GM12878 (cell line): ENCODE results near the gene LONP1. TPM values are rescaled to one million over a fixed set of nuclear protein-coding genes. Genes with fewer than 3 reads are reported as not detected.

Experiments
- ATAC-seq: fragments of 200-7000 bp; cut with Tn5 transposase; 3 replicates; pipeline ENCODE4 v1.9.1; 2020; ENCODE audit warnings: mild to moderate bottlenecking, moderate library complexity
- BruUV-seq: library from RNA; stranded (reverse); fragments of 400-500 nt; replicated peaks from 2 replicates; lab custom pipeline; 2021; lab: Mats Ljungman, UMichigan
- CTCF ChIA-PET: fragments of 300-600 bp; sonication (Branson Sonifier 250); formaldehyde crosslinking; extraction: SDS; loops from one replicate; lab custom pipeline; 2021; ENCODE audit warnings: inconsistent platforms; lab: Yijun Ruan, JAX
- POLR2A ChIA-PET: fragments of 350-600 bp; formaldehyde crosslinking; extraction: SDS; loops from one replicate; lab custom pipeline; 2021; ENCODE audit warnings: inconsistent platforms; lab: Charles Lee
- RAD21 ChIA-PET: fragments of 300-600 bp; sonication (Branson Sonifier 250); formaldehyde crosslinking; loops from one replicate; lab custom pipeline; 2023; ENCODE audit warnings: antibody characterized with exemption; ENCODE audit not compliant: unreplicated experiment; lab: Charles Lee
- SMC1A ChIA-PET: fragments of 300-600 bp; sonication (Branson Sonifier 250); formaldehyde crosslinking; loops from one replicate; lab custom pipeline; 2023; ENCODE audit not compliant: unreplicated experiment, uncharacterized antibody; lab: Charles Lee
- DNase-seq: peaks from one replicate; pipeline ENCODE4 v3.0.0-alpha.2; 2011; ENCODE audit warnings: low read depth, low spot score
- FAIRE-seq: peaks from 3 replicates; lab custom pipeline; 2011; peaks lifted over from hg19 to GRCh38; lab: Jason Lieb, UNC
- H2AFZ ChIP-seq: 2 replicates; pipeline ENCODE4 v1.6.0; 2011; ENCODE audit warnings: low read depth, low read length, control low read depth; ENCODE audit not compliant: control insufficient read depth
- H3K27ac ChIP-seq: 2 replicates; pipeline ENCODE4 v1.5.1; 2011; ENCODE audit warnings: control low read depth; ENCODE audit not compliant: control insufficient read depth, insufficient read depth
- H3K27me3 ChIP-seq, 2 experiments: replicated peaks in 1 of 2; 2 replicates each; pipeline versions ENCODE4 v1.6.0 to v1.6.1; 2011; ENCODE audit warnings: low read length in 1 of 2; ENCODE audit not compliant: control insufficient read depth in 2 of 2, insufficient read depth in 2 of 2
- H3K36me3 ChIP-seq, 2 experiments: 2 replicates each; pipeline ENCODE4 v1.5.1; 2011; ENCODE audit warnings: low read length in 1 of 2; ENCODE audit not compliant: control insufficient read depth in 2 of 2, insufficient read depth in 2 of 2
- H3K4me1 ChIP-seq: 2 replicates; pipeline ENCODE4 v1.6.1; 2011; ENCODE audit warnings: mild to moderate bottlenecking, low read length, moderate library complexity, mixed read lengths; ENCODE audit not compliant: control insufficient read depth, insufficient read depth
- H3K4me2 ChIP-seq: 2 replicates; pipeline ENCODE4 v1.6.0; 2011; ENCODE audit warnings: control low read depth; ENCODE audit not compliant: control insufficient read depth, insufficient read depth
- H3K4me3 ChIP-seq: fragments of 200-600 bp; sonication (generic); 2 replicates; pipeline ENCODE4 v1.5.1; 2016
- H3K79me2 ChIP-seq: 2 replicates; pipeline ENCODE4 v1.6.0; 2011; ENCODE audit warnings: low read length; ENCODE audit not compliant: control insufficient read depth, insufficient read depth
- H3K9ac ChIP-seq: 2 replicates; pipeline ENCODE4 v1.8.0; 2011; ENCODE audit warnings: low read length, control low read depth, mixed read lengths; ENCODE audit not compliant: control insufficient read depth, insufficient read depth
- H3K9me3 ChIP-seq: replicated peaks from 3 replicates; pipeline ENCODE4 v1.5.1; 2011; ENCODE audit warnings: mild to moderate bottlenecking, low read length; ENCODE audit not compliant: control insufficient read depth, insufficient read depth
- H4K20me1 ChIP-seq: 2 replicates; pipeline ENCODE4 v1.6.0; 2011; ENCODE audit not compliant: control insufficient read depth, insufficient read depth
- DPF2 ChIP-seq: fragments of 450-650 bp; IDR thresholded peaks from 2 replicates; pipeline ENCODE4 v1.6.1; 2017; ENCODE audit warnings: mild to moderate bottlenecking
- FOXK2 ChIP-seq: fragments of 450-650 bp; IDR thresholded peaks from 2 replicates; pipeline ENCODE4 v1.6.1; 2017; ENCODE audit warnings: mild to moderate bottlenecking, moderate library complexity
- HDAC6 ChIP-seq: fragments of 200-600 bp; sonication (generic); IDR thresholded peaks from one replicate; pipeline ENCODE4 v1.8.0; 2017; ENCODE audit warnings: antibody characterized with exemption; ENCODE audit not compliant: unreplicated experiment
- HSF1 ChIP-seq: fragments of 150-350 bp; IDR thresholded peaks from 2 replicates; pipeline ENCODE4 v1.6.1; 2014; ENCODE audit warnings: mild to moderate bottlenecking, low read depth, low read length
- KAT2A ChIP-seq: conservative IDR thresholded peaks from 2 replicates; pipeline ENCODE4 v1.6.1; 2011; ENCODE audit warnings: low read depth, low read length; ENCODE audit not compliant: control insufficient read depth
- MLLT1 ChIP-seq: fragments of 450-650 bp; IDR thresholded peaks from 2 replicates; pipeline ENCODE4 v1.6.1; 2016; ENCODE audit warnings: mild to moderate bottlenecking
- POLR2AphosphoS2 ChIP-seq: IDR thresholded peaks from 2 replicates; pipeline ENCODE4 v1.6.1; 2011; ENCODE audit warnings: low read depth, mild to moderate bottlenecking, low read length, improper control_type of control experiment, moderate library complexity
- RBBP5 ChIP-seq: fragments of 200-600 bp; sonication (generic); conservative IDR thresholded peaks from 2 replicates; pipeline ENCODE4 v1.6.1; 2016
- TAF1 ChIP-seq: IDR thresholded peaks from 2 replicates; pipeline ENCODE4 v1.6.1; 2011; ENCODE audit warnings: mild to moderate bottlenecking, low read depth, low read length, borderline replicate concordance
- USF2 ChIP-seq: IDR thresholded peaks from 2 replicates; pipeline ENCODE4 v1.6.1; 2011; ENCODE audit warnings: low read depth, low read length, improper control_type of control experiment, borderline replicate concordance
- ZNF217 ChIP-seq: fragments of 450-650 bp; IDR thresholded peaks from 2 replicates; pipeline ENCODE4 v1.6.1; 2017; ENCODE audit warnings: antibody characterized with exemption, mild to moderate bottlenecking
- ZNF274 ChIP-seq: IDR thresholded peaks from one replicate; pipeline ENCODE4 v1.8.0; 2011; ENCODE audit not compliant: insufficient read length, insufficient read depth
- WGBS: methylation state at CpG from one replicate; pipeline ENCODE4 v1.1.6; 2016; ENCODE audit warnings: low lambda C conversion rate; ENCODE audit not compliant: insufficient replicate concordance, insufficient coverage; ENCODE audit errors: missing lambda C conversion rate; 5-methylcytosine and 5-hydroxymethylcytosine counted together
- in situ Hi-C: fragments of 300-500 bp; cut with MboI; formaldehyde crosslinking; loops from 9 replicates; pipeline ENCODE4 v1.14.3; 2018; ENCODE audit warnings: mixed read lengths
- intact Hi-C: fragments of 100-400 bp; cut with micrococcal nuclease; formaldehyde crosslinking; loops from one replicate; pipeline ENCODE4 v1.14.2; 2022; ENCODE audit not compliant: unreplicated experiment
- polyA plus RNA-seq, 11 experiments: library from polyadenylated mRNA; depleted of rRNA in 4 of 11; unstranded in 6 of 11; stranded (reverse) in 5 of 11; fragments of >200 nt; fragmentation: Nextera tagmentation in 4 of 11; fragmentation: Illumina TruSeq in 1 of 11; extraction: Ambion mirVana in 4 of 11; extraction: Trizol in 1 of 11; gene quantifications; 1 replicate in 1 of 11; 2 replicates in 10 of 11; pipeline versions ENCODE4 v1.2.1 to v1.2.3, GENCODE V29; 2011 to 2016; ENCODE audit warnings: inconsistent platforms in 2 of 11, missing spikeins in 2 of 11, low read depth in 1 of 11
- total RNA-seq, 4 experiments: library from RNA; depleted of rRNA in 3 of 4; stranded (reverse); fragments of >200 nt in 3 of 4; fragmentation: Illumina TruSeq in 1 of 4; extraction: Trizol in 1 of 4; gene quantifications; 2 replicates each; pipeline versions ENCODE4 v1.2.1 to v1.2.3, GENCODE V29; 2013 to 2021

LONP1 gene
- total and polyA plus RNA-seq, 10 of the 15 experiments (the other 5 are each of a cell fraction or from before 2014, with no cell fraction given): 0.61 to 136 (median 59.5) TPM

GRCh38 chr19:5683177-5683886 lies 36.6 kb downstream of the LONP1 start:
- Histone ChIP-seq H3K9me3 (no peaks in the 10 kb centered on the region; the same call in 2 of the 3 replicates), H3K4me1 (peaks cover 5% of the 10 kb centered on the region; the same call in 1 of the 2 replicates), H3K27ac (no peak overlapping the region), H3K9ac (no peak overlapping the region), H3K4me2 (no peak overlapping the region), H3K27me3 (no peaks in the 10 kb centered on the region), H2AFZ (no peak overlapping the region), H3K36me3 (no peaks in the 10 kb centered on the region; a peak in 1 of 4 replicates), H4K20me1 (no peaks in the 10 kb centered on the region), H3K79me2 (peaks cover 12% of the 10 kb centered on the region), H3K4me3 (no peak overlapping the region)
- RAD21 ChIA-PET: no interaction called here
- in situ Hi-C loops (loop anchor here (10.0 kb wide), 1 partner anchor 1439 kb away; the partner anchor contains the start of gene YJU2), intact Hi-C loops (no loop called here)
- CTCF ChIA-PET: no interaction called here
- POLR2A ChIA-PET: interaction anchor here (0.6 kb wide), 1 partner anchor 36 kb away, joined by 4 read pairs; no protein-coding TSS in a partner anchor
- 68% methylated on average over 10 of the region's 10 CpGs for WGBS
- FAIRE-seq: no peak
- SMC1A ChIA-PET: no interaction called here
- TF ChIP-seq ZNF217: no peak
- no TSS peak for BruUV-seq
- DNase-seq: no peak
- ATAC-seq: no peak

GRCh38 chr19:5682107-5682482 lies 37.9 kb downstream of the LONP1 start:
- CTCF ChIA-PET: interaction anchor here (0.7 kb wide), 1 partner anchor 770 kb away, joined by 3 read pairs; no protein-coding TSS in a partner anchor
- intact Hi-C loops: no loop called here

More at GRCh38 chr19:5682107-5682482, 37.9 kb downstream of the LONP1 start:
- ChIA-PET SMC1A (no interaction called here), RAD21 (no interaction called here), POLR2A (interaction anchor here (1.0 kb wide), 1 partner anchor 9 kb away, joined by 6 read pairs; no protein-coding TSS in a partner anchor)
- H3K27me3 ChIP-seq: no peaks in the 10 kb centered on the region
- no TSS peak for BruUV-seq
- no peak overlapping the region for H3K27ac ChIP-seq
- H3K4me3 ChIP-seq: no peak overlapping the region
- TF ChIP-seq MLLT1 (no peak), POLR2AphosphoS2 (no peak), ZNF274 (no peak), FOXK2 (no peak), HSF1 (no peak), RBBP5 (no peak), USF2 (no peak), TAF1 (no peak), KAT2A (no peak), DPF2 (no peak), HDAC6 (no peak)
- no peaks in the 10 kb centered on the region for H3K9me3 ChIP-seq
- no peaks in the 10 kb centered on the region; a peak in 1 of 4 replicates for H3K36me3 ChIP-seq
- no peak overlapping the region for H2AFZ ChIP-seq
- 31% methylated on average over 3 of the region's 3 CpGs for WGBS
- in situ Hi-C loops: loop anchor here (10.0 kb wide), 1 partner anchor 1437 kb away; the partner anchor contains the start of gene YJU2
- H4K20me1 ChIP-seq: no peaks in the 10 kb centered on the region
- H3K4me1 ChIP-seq: peaks cover 5% of the 10 kb centered on the region; the same call in 1 of the 2 replicates
- no peak for FAIRE-seq
- DNase-seq: no peak
- H3K9ac ChIP-seq: no peak overlapping the region
- H3K79me2 ChIP-seq: peaks cover 12% of the 10 kb centered on the region
- no peak overlapping the region for H3K4me2 ChIP-seq
- ATAC-seq: no peak
